IMR-90 (cell line): ENCODE data around the gene TSSC4. TPM values are rescaled to one million over a fixed set of nuclear protein-coding genes. Genes with fewer than 3 reads are reported as not detected.

Experiments
- ATAC-seq: fragments of 200-7000 bp; cut with Tn5 transposase; 2 replicates; pipeline ENCODE4 v1.9.1; 2020; ENCODE audit warnings: low read depth, mild to moderate bottlenecking, moderate library complexity
- BruUV-seq: library from RNA; stranded (reverse); fragments of 400-500 nt; replicated peaks from 2 replicates; lab custom pipeline; 2021; lab: Mats Ljungman, UMichigan
- CTCF ChIA-PET: fragments of 300-600 bp; formaldehyde crosslinking; extraction: SDS; loops from one replicate; lab custom pipeline; 2021; ENCODE audit warnings: antibody characterized with exemption; lab: Yijun Ruan, JAX
- POLR2A ChIA-PET: fragments of 300-600 bp; sonication (Branson Sonifier 250); formaldehyde crosslinking; loops from one replicate; lab custom pipeline; 2022; ENCODE audit warnings: antibody characterized with exemption; ENCODE audit not compliant: unreplicated experiment; lab: Charles Lee
- DNase-seq: peaks from one replicate; pipeline ENCODE4 v3.0.0; 2013
- H2AFZ ChIP-seq: replicated peaks from 2 replicates; pipeline ENCODE3; 2013; ENCODE audit warnings: low read length, mild to moderate bottlenecking; ENCODE audit not compliant: poor library complexity
- H2AK5ac ChIP-seq: 2 replicates; pipeline ENCODE4 v1.6.1; 2013; ENCODE audit warnings: low read depth, low read length, inconsistent platforms
- H2AK9ac ChIP-seq: replicated peaks from 2 replicates; pipeline ENCODE3; 2013; ENCODE audit warnings: mild to moderate bottlenecking, low read depth, low read length, moderate library complexity; ENCODE audit not compliant: poor library complexity
- H2BK120ac ChIP-seq: 2 replicates; pipeline ENCODE4 v1.6.1; 2013; ENCODE audit warnings: low read depth, low read length, inconsistent platforms
- H2BK15ac ChIP-seq: 3 replicates; pipeline ENCODE4 v1.6.1; 2013; ENCODE audit warnings: low read depth, low read length, inconsistent platforms
- H2BK20ac ChIP-seq: 2 replicates; pipeline ENCODE4 v1.6.1; 2013; ENCODE audit warnings: low read depth, mild to moderate bottlenecking, inconsistent platforms, low read length, moderate library complexity
- H2BK5ac ChIP-seq: 2 replicates; pipeline ENCODE4 v1.6.1; 2013; ENCODE audit warnings: mild to moderate bottlenecking, low read depth, low read length, inconsistent platforms; ENCODE audit not compliant: poor library complexity, severe bottlenecking
- H3K14ac ChIP-seq: replicated peaks from 2 replicates; pipeline ENCODE4 v1.6.1; 2013; ENCODE audit warnings: low read depth, low read length, inconsistent platforms
- H3K18ac ChIP-seq: 2 replicates; pipeline ENCODE4 v1.6.1; 2013; ENCODE audit warnings: low read depth, low read length, control low read depth
- H3K23ac ChIP-seq: 2 replicates; pipeline ENCODE4 v1.6.1; 2013; ENCODE audit warnings: low read depth, low read length, inconsistent platforms
- H3K27ac ChIP-seq: 2 replicates; pipeline ENCODE4 v1.5.1; 2013; ENCODE audit warnings: mild to moderate bottlenecking, control low read depth, low read length; ENCODE audit not compliant: insufficient read depth
- H3K27me3 ChIP-seq: 2 replicates; pipeline ENCODE4 v1.6.1; 2013; ENCODE audit warnings: low read length; ENCODE audit not compliant: control insufficient read depth, insufficient read depth
- H3K36me3 ChIP-seq: 2 replicates; pipeline ENCODE4 v1.6.1; 2013; ENCODE audit warnings: low read length, mixed read lengths; ENCODE audit not compliant: control insufficient read depth, insufficient read depth
- H3K4ac ChIP-seq: 2 replicates; pipeline ENCODE4 v1.6.1; 2013; ENCODE audit warnings: low read depth, low read length, inconsistent platforms
- H3K4me1 ChIP-seq: 2 replicates; pipeline ENCODE4 v1.6.1; 2013; ENCODE audit warnings: low read length, mixed read lengths; ENCODE audit not compliant: control insufficient read depth, insufficient read depth
- H3K4me2 ChIP-seq: 2 replicates; pipeline ENCODE4 v1.6.1; 2013; ENCODE audit warnings: low read depth, mild to moderate bottlenecking, control low read depth, low read length, moderate library complexity
- H3K4me3 ChIP-seq: 2 replicates; pipeline ENCODE4 v1.5.1; 2013; ENCODE audit warnings: low read depth, mild to moderate bottlenecking, control low read depth, low read length, moderate library complexity; ENCODE audit not compliant: insufficient read depth
- H3K56ac ChIP-seq: 2 replicates; pipeline ENCODE4 v1.6.1; 2013; ENCODE audit warnings: low read length, inconsistent platforms; ENCODE audit not compliant: insufficient read depth; ENCODE audit errors: extremely low read depth
- H3K79me1 ChIP-seq, 2 experiments: 2 replicates each; pipeline ENCODE4 v1.6.1; 2013; ENCODE audit warnings: low read length in 2 of 2, inconsistent platforms in 1 of 2, low read depth in 1 of 2
- H3K9ac ChIP-seq: 2 replicates; pipeline ENCODE4 v1.6.1; 2013; ENCODE audit warnings: low read depth, low read length, control low read depth
- H3K9me1 ChIP-seq: 2 replicates; pipeline ENCODE4 v1.6.1; 2013; ENCODE audit warnings: low read length, inconsistent platforms; ENCODE audit not compliant: insufficient read depth
- H3K9me3 ChIP-seq: 2 replicates; pipeline ENCODE4 v1.6.1; 2013; ENCODE audit warnings: low read length; ENCODE audit not compliant: control insufficient read depth, insufficient read depth
- H4K20me1 ChIP-seq: 2 replicates; pipeline ENCODE4 v1.6.1; 2013; ENCODE audit warnings: low read length, inconsistent platforms; ENCODE audit not compliant: insufficient read depth
- H4K5ac ChIP-seq: 2 replicates; pipeline ENCODE4 v1.6.1; 2013; ENCODE audit warnings: mild to moderate bottlenecking, low read depth, low read length, control low read depth
- H4K8ac ChIP-seq, 2 experiments: 2 replicates each; pipeline ENCODE4 v1.6.1; 2013; ENCODE audit warnings: low read depth in 2 of 2, low read length in 2 of 2, control low read depth in 1 of 2, inconsistent platforms in 1 of 2
- H4K91ac ChIP-seq: 2 replicates; pipeline ENCODE4 v1.6.1; 2013; ENCODE audit warnings: low read depth, low read length, inconsistent platforms; ENCODE audit not compliant: insufficient read depth
- BHLHE40 ChIP-seq: fragments of 150-350 bp; IDR thresholded peaks from 2 replicates; pipeline ENCODE4 v1.6.1; 2016; ENCODE audit warnings: mild to moderate bottlenecking, low read depth, low read length
- CEBPB ChIP-seq: IDR thresholded peaks from 2 replicates; pipeline ENCODE4 v1.6.1; 2012; ENCODE audit warnings: low read depth, low read length, improper control_type of control experiment
- CHD1 ChIP-seq: IDR thresholded peaks from 2 replicates; pipeline ENCODE4 v1.6.1; 2012; ENCODE audit warnings: low read depth, low read length, improper control_type of control experiment
- FOS ChIP-seq: fragments of 150-350 bp; IDR thresholded peaks from 2 replicates; pipeline ENCODE4 v1.6.1; 2016; ENCODE audit warnings: low read depth, low read length
- MAFK ChIP-seq: IDR thresholded peaks from 2 replicates; pipeline ENCODE4 v1.6.1; 2012; ENCODE audit warnings: low read depth, low read length, improper control_type of control experiment
- MAZ ChIP-seq: IDR thresholded peaks from 2 replicates; pipeline ENCODE4 v1.6.1; 2012; ENCODE audit warnings: low read depth, mild to moderate bottlenecking, low read length, improper control_type of control experiment, moderate library complexity, borderline replicate concordance
- POLR2A ChIP-seq: IDR thresholded peaks from 2 replicates; pipeline ENCODE4 v1.6.1; 2012; ENCODE audit warnings: mild to moderate bottlenecking, low read depth, low read length
- RAD21 ChIP-seq: IDR thresholded peaks from 2 replicates; pipeline ENCODE4 v1.6.1; 2012; ENCODE audit warnings: low read length, improper control_type of control experiment
- RCOR1 ChIP-seq: IDR thresholded peaks from 2 replicates; pipeline ENCODE4 v1.6.1; 2012; ENCODE audit warnings: mild to moderate bottlenecking, low read length, improper control_type of control experiment; ENCODE audit not compliant: insufficient replicate concordance
- RFX5 ChIP-seq: IDR thresholded peaks from 2 replicates; pipeline ENCODE4 v1.8.0; 2012; ENCODE audit warnings: low read depth, mild to moderate bottlenecking, low read length, moderate library complexity
- SMC3 ChIP-seq: fragments of 150-350 bp; IDR thresholded peaks from 2 replicates; pipeline ENCODE4 v1.6.1; 2016; ENCODE audit warnings: low read depth, mild to moderate bottlenecking, antibody characterized with exemption, low read length, moderate library complexity
- USF2 ChIP-seq: fragments of 150-350 bp; IDR thresholded peaks from 2 replicates; pipeline ENCODE4 v1.6.1; 2017; ENCODE audit warnings: mild to moderate bottlenecking, antibody characterized with exemption, low read length, low read depth
- WGBS, 2 experiments: methylation state at CpG; one replicate each; pipeline versions ENCODE4 v1.1.5 to v1.1.7; 2013; ENCODE audit warnings: missing lambda C conversion rate in 2 of 2; ENCODE audit not compliant: insufficient read length in 1 of 2; ENCODE audit errors: extremely low coverage in 2 of 2; 5-methylcytosine and 5-hydroxymethylcytosine counted together
- dilution Hi-C: fragments of 300-500 bp; cut with HindIII; formaldehyde crosslinking; loops from one replicate; pipeline ENCODE4 v1.14.3; 2018; ENCODE audit warnings: low sequenced_read_pairs; ENCODE audit not compliant: unreplicated experiment
- in situ Hi-C: fragments of 300-500 bp; cut with MboI; formaldehyde crosslinking; loops from 3 replicates; pipeline ENCODE4 v1.14.3; 2019; ENCODE audit warnings: low sequenced_read_pairs, inconsistent platforms, mixed read lengths
- intact Hi-C: fragments of 100-400 bp; cut with micrococcal nuclease; formaldehyde crosslinking; loops from 2 replicates; pipeline ENCODE4 v1.10.0; 2022
- polyA plus RNA-seq, 3 experiments: library from polyadenylated mRNA; depleted of rRNA; stranded (reverse); fragments of >200 nt; gene quantifications; 2 replicates each; pipeline ENCODE4 v1.2.3, GENCODE V29; 2012; ENCODE audit warnings: low replicate concordance in 1 of 3
- total RNA-seq: library from RNA; depleted of rRNA; stranded (reverse); fragments of >200 nt; gene quantifications from 2 replicates; pipeline ENCODE4 v1.2.3, GENCODE V29; 2012
- TF ChIP-seq, protein P1 (sequence below): fragments of 150-350 bp; IDR thresholded peaks from 2 replicates; pipeline ENCODE4 v1.6.1; 2016; ENCODE audit warnings: low read depth, mild to moderate bottlenecking, low read length, moderate library complexity, borderline replicate concordance

The TSSC4 gene
- total and polyA plus RNA-seq, 2 of the 4 experiments (the other 2 are of a cell fraction) = 34.9 to 40.0 TPM

DNA sequence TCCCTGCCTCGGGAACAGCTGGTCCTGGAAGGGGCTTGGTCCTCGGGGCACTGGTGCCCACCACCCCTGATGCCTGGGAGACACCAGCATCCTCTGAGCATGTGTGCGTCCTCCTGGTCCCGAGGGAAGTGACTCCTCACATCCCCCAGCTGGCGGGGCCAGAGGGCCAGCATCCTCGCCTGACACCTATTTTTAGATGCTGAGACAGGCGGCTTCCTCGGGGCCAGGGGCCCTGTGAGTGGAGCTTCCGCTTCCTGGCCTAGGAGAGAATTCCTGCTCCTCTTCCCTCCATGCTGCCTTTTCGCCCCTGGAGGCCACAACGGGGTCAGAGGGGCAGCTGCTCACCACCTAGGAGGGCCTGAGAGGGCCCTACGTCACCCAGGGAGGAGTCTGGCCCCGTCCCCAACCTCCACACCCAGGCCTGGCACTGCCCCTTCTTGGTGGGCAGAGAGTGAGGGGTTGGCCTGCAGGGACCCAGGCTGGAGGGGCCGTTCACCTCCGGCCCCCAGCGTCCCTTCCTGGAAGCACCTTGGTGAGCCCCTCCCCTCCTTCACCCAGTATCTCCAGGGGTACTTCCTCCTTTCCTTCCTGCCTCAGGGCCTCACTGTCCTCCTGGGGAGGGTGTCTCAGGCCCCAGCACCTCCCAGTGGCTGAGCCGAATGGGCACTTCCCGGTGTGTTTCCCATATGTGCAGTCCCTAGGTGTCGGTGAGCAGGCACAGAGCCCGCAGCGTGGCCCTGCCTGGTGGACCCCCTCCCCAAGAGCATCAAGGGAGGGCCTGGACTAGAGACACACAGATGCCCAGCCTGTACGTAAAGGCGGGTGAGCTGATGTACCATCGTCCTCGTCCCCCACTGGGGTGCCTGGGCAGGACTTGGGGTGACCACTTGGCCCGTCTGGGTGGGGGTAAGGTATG, 17.4 kb upstream of the TSSC4 start:
- CTCF ChIA-PET = interaction anchor here (0.6 kb wide), 1 partner anchor 18 kb away, joined by 5 read pairs; no protein-coding TSS in a partner anchor
- Histone ChIP-seq H3K23ac (peak overlapping the region; percentile 65; the same call in 1 of the 2 replicates), H2AFZ (peak overlapping the region; percentile 5), H2BK5ac (peak overlapping the region; percentile 62), H3K4me3 (no peak overlapping the region), H2AK9ac (peak overlapping the region; percentile 83), H3K18ac (no peak overlapping the region), H3K36me3 (peaks cover 14% of the 10 kb centered on the region), H2BK120ac (no peak overlapping the region), H3K27me3 (no peaks in the 10 kb centered on the region), H2BK15ac (no peak overlapping the region), H3K4me2 (no peak overlapping the region), H4K5ac (no peak overlapping the region), H3K9me3 (no peaks in the 10 kb centered on the region), H3K4ac (peak overlapping the region; percentile 71; the same call in 1 of the 2 replicates), H3K56ac (no peak overlapping the region), H3K9ac (no peak overlapping the region), H3K4me1 (peaks cover 46% of the 10 kb centered on the region), H3K79me1 (peaks cover 0 to 81% of the 10 kb centered on the region in 2 experiments; a peak in 2 of 4 replicates), H4K8ac (peak overlapping the region in 1 of 2 experiments; percentile 55; a peak in 1 of 4 replicates), H4K20me1 (peaks cover 97% of the 10 kb centered on the region), H2BK20ac (no peak overlapping the region), H3K9me1 (peaks cover 9% of the 10 kb centered on the region; the same call in 1 of the 2 replicates), H4K91ac (no peak overlapping the region; the same call in 1 of the 2 replicates), H3K14ac (no peak overlapping the region), H2AK5ac (peak overlapping the region; percentile 54; the same call in 1 of the 2 replicates), H3K27ac (peak overlapping the region; percentile 31; the same call in 1 of the 2 replicates)
- BruUV-seq = no TSS peak
- POLR2A ChIA-PET = no interaction called here
- dilution Hi-C loops (no loop called here), intact Hi-C loops (no loop called here), in situ Hi-C loops (no loop called here)
- TF ChIP-seq, protein P1, sequence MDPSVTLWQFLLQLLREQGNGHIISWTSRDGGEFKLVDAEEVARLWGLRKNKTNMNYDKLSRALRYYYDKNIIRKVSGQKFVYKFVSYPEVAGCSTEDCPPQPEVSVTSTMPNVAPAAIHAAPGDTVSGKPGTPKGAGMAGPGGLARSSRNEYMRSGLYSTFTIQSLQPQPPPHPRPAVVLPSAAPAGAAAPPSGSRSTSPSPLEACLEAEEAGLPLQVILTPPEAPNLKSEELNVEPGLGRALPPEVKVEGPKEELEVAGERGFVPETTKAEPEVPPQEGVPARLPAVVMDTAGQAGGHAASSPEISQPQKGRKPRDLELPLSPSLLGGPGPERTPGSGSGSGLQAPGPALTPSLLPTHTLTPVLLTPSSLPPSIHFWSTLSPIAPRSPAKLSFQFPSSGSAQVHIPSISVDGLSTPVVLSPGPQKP = no peak
- TF ChIP-seq BHLHE40 (no peak), MAZ (peak; percentile 38), FOS (no peak), RFX5 (no peak), RAD21 (0 out of 2 replicates have a peak, but pooled peaks have one; percentile 2), CHD1 (no peak), SMC3 (no peak), RCOR1 (no peak), MAFK (no peak), CEBPB (no peak), USF2 (no peak), POLR2A (no peak)
- DNase-seq = peak; percentile 63
- ATAC-seq = no peak
- 25% methylated on average over 5 of the region's 26 CpGs; no CpG with 5 or more reads in 1 of the 2 experiments for WGBS, 2 experiments
